ENCODE data around the gene EGFL6.
"Not testable (repeated sequence)": the region's sequence is repeated elsewhere in the genome, so short reads cannot be mapped to it uniquely, and the experiment has no call there.

Gene EGFL6

GRCh38 chrX:13598877-13599276 lies 29.5 kb downstream of the EGFL6 start:
- DNase-seq: no peak

GRCh38 chrX:13599491-13599890 lies 30.1 kb downstream of the EGFL6 start:
- DNase-seq: no peak

- no peak for DNase-seq
Observed at GRCh38 chrX:13605611-13606010, 36.2 kb downstream of the EGFL6 start.

- DNase-seq: no peak
Observed at GRCh38 chrX:13607331-13607995, 38.1 kb downstream of the EGFL6 start.

DNA sequence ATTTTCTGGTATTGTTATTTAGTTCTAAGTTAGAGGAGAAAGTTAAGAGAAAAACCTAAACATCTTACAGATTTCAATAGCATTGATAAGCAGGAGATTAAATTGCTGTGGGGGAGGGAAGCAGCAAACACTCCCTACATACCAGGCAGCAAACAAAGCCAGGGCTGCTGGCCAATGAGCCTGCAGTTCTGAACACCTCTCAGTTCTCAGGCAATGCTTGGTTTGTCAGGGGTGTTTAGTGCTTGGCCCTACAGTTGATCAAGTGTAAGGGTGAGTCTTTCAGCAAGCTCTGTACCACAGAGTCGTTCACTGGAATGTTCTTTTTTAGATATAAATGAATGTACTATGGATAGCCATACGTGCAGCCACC lies 38.6 kb downstream of the EGFL6 start:
- DNase-seq: no peak

DNA sequence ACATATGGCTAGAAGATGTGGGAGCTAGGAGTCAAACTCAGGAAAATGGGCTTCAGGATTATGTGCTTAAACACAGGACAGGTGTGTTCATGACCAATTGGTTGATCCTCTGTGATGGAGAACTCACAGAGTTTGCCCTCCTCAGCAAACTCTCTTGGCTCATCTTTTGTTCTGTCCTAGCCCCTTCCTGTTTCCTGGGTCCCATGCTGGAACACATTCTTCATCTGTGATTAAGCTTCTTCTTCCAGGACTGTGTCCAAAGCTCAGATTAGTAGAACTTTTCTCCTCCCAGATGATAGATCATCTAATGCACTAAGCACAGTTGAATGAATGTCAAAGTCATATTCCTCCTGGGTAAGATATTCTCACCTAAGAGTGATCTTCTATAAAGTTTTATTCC lies 44.8 kb downstream of the EGFL6 start:
- DNase-seq: no peak

DNA sequence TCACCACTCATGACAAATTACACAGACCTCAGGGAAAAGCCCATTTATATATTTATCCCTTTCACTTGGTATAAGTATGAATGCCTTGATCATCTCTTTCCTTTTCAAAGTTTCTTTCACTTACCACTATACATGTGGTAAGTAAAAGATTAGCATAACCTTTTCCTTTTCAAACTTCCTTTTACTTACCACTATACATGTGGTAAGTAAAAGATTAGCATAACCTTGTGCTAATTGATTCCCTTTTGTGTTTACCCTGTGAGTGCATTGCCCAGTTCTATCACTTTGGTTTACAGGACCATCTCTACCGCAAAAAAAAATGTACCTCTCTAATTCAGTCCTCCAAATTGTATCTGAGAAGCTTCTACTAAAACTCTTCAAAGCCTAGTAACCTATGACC lies 50.8 kb downstream of the EGFL6 start:
- no peak for DNase-seq

- DNase-seq: no peak
Observed at GRCh38 chrX:13622401-13622964, 53.1 kb downstream of the EGFL6 start.

DNA sequence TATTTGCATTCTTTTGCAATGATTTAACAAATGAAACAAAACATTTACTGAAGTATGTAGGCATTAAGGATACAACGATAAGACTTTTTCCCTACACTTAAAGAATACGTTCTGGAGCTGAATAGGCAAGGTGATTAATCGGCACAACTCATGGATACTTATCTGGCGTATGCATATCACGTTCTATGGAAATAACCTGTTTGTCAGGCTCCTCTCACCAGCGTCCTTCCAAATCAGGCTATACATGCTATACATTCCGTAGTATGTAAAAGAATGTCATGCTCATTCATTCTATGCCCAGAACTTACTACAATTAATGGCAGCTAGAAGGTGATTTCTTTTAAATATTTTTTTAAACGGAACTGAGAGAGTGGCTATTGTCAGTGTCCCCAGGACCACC lies 57.9 kb downstream of the EGFL6 start:
- DNase-seq: no peak

- not testable (repeated sequence) for DNase-seq
Observed at GRCh38 chrX:13637224-13637623, 67.8 kb downstream of the EGFL6 start.

GRCh38 chrX:13638021-13638420 lies 68.6 kb downstream of the EGFL6 start:
- no peak for DNase-seq

GRCh38 chrX:13638826-13639225 lies 69.4 kb downstream of the EGFL6 start:
- no peak for DNase-seq

DNA sequence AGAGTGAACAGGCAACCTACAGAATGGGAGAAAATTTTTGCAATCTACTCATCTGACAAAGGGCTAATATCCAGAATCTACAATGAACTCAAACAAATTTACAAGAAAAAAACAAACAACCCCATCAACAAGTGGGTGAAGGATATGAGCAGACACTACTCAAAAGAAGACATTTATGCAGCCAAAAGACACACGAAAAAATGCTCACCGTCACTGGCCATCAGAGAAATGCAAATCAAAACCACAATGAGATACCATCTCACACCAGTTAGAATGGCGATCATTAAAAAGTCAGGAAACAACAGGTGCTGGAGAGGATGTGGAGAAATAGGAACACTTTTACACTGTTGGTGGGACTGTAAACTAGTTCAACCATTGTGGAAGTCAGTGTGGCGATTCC lies 72.3 kb downstream of the EGFL6 start:
- not testable (repeated sequence) for DNase-seq

DNA sequence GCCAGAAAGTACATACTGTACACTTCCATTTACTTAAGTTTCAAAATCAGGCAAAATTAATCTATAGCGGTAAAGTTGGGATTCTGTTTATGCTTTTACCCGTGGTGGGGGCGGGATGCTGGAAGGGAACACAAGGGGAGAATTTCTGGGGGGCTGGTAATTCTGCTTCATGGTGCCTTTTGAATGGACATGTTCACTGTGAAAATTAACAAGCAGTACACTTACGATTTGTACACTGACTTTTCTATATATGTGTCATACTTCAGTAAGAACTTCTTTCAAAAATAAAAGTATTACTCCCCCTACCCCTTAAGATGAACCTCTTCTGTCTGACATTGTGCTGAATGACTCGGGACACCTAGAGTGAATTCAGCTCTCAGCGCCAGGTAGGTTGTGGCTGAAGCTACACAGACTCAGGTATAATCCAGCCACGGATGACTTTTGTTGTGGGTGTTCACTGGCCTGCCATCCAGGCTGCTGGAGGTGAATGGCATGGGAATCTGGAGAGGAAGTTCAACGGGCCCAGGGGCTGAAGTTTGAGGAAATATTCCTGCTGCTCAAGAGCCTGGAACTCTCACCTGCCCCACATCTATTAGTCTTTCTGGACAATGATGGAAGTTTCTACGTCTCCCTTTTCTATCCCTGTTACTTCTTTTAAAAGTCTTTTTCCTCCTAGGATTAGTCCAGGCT lies 76.2 kb downstream of the EGFL6 start:
- DNase-seq: no peak

GRCh38 chrX:13646154-13646549 lies 76.8 kb downstream of the EGFL6 start:
- peak; percentile 51 for DNase-seq

- DNase-seq: peak; percentile 71
Observed at GRCh38 chrX:13647709-13648212, 78.4 kb downstream of the EGFL6 start.

DNA sequence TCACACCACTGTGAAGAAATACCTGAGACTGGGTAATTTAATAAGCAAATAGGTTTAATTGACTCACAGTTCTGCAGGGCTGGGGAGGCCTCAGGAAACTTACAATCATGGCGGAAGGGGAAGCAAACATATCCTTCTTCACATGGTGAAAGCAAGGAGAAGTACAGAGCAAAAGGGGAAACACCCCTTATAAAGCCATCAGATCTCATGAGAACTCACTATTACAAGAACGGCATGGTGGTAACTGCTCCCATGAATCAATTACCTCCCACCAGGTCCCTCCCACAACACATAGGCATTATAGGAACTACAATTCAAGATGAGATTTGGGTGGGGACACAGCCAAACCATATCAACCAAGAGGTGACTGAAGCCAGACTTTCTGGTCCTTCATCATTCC lies 78.9 kb downstream of the EGFL6 start:
- DNase-seq: not testable (repeated sequence)

DNA sequence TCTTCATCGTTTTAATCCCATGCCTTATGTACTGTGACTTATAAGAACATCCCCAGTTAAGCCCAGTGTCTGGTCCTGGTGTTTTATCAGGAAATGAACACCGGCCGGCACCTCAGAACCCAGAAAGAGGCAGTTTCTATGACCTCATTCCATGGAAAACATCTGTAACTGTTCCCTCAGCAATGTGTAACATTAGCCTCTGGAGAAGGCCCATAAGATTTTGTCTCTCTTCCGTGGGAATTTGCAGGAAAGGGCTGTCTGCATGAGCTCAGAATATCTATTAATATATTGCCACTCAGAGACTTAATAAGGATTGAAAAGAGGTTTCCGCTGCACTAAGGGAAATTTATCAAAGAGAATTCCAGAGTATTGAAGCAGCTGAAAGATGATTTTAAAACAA lies 80.4 kb downstream of the EGFL6 start:
- no peak for DNase-seq

- DNase-seq: no peak
Observed at GRCh38 chrX:13650318-13650717, 80.9 kb downstream of the EGFL6 start.

DNA sequence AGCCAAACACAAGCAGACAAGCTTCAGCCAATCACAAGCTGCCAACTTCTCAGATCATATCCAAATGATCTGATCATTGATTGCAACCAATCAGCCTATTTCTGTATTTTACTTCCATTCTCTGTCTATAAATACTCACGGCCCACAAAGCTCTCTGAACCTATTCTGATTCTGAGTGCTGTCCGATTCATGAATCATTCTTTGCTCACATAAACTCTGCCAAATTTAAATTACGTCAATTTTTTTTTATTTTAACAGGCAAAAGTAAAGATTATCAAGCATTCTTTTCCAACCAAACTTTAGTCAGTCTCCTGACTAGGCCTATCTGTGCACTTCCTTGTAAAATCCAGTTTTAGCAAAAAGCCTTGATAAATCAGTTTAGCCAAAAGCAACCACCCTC lies 81.7 kb downstream of the EGFL6 start:
- DNase-seq: no peak

DNA sequence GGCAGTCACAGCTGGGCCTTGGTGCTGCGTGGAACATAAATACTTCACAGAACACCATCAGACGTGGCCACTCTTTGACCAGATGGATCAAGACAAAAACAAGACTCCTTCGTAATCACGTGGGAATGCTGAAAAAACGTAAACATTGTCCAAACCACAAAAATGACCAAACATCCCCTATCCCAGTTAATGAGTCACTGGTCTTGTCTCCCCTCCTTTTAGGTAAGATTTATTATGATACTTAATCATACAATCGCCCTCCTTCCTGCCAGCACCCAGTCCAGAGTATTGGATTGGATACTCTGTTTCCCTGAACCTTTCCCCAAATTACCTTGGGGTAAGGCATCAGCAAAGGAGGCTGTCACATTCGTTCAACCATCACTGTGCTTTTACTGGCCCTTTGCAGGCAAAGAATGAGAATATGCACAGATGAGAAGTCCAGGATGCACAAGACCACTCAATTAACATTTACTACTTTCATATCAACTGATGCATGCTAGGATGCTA lies 82.9 kb downstream of the EGFL6 start:
- no peak for DNase-seq

- peak; percentile 94 for DNase-seq
Observed at GRCh38 chrX:13652850-13653693, 83.7 kb downstream of the EGFL6 start, which contains the start of gene TCEANC. Gene TCEANC, plus strand, starts transcription at chrX:13653141. Its CDS starts 9,368 bp downstream, at chrX:13662509.

DNA sequence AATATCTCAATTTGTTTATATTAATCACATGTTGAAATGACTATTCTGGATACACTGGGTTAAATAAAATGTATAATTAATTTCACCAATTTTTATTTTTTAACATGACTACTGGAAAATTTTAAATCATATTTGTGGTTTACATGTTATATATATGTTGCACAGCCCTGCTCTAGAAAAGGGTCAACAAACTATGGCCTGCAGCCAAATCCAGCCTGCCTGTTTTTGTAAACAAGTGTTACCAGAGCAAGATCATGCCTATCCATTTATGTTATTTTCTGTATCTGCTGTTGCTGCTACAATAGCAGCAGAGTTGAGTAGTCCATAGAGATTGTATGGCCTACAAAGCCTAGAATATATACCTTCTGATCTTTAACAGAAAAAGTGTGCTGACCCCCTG lies 84.7 kb downstream of the EGFL6 start:
- DNase-seq: no peak

All from stimulated activated CD4-positive, alpha-beta T cell treated with anti-CD3 and anti-CD28 coated beads, Interleukin-15, amount 100 ng/mL, for 24 hours (primary cell).